Activated B cell treated with CpG ODN at 0.5 μM for 24 hours (primary cell): Measurements from ENCODE around the gene IGHMBP2. TPM values are rescaled to one million over a fixed set of nuclear protein-coding genes. Genes with fewer than 3 reads are reported as not detected.
A peak's percentile ranks its signal among the peaks of the same experiment; 100 is the strongest.

ENCODE experiments used
- ATAC-seq: fragments of 200-7000 bp; cut with Tn5 transposase; one replicate; pipeline ENCODE4 v1.10.0; 2021; ENCODE audit warnings: low read depth, mild to moderate bottlenecking, moderate library complexity
- CTCF ChIA-PET: fragments of 350-600 bp; sonication (Branson Sonifier 250); formaldehyde crosslinking; loops from one replicate; lab custom pipeline; 2021; ENCODE audit warnings: antibody characterized with exemption; lab: Charles Lee
- POLR2A ChIA-PET: fragments of 350-600 bp; sonication (Branson Sonifier 250); formaldehyde crosslinking; loops from one replicate; lab custom pipeline; 2021; ENCODE audit warnings: antibody characterized with exemption; lab: Charles Lee
- DNase-seq: peaks from one replicate; pipeline ENCODE4 v3.0.0; 2022
- H3K27ac Mint-ChIP-seq: one replicate; pipeline ENCODE4 v1.8.0; 2020; ENCODE audit warnings: mixed read lengths
- H3K27me3 Mint-ChIP-seq: one replicate; pipeline ENCODE4 v1.8.0; 2021; ENCODE audit warnings: mixed read lengths
- H3K36me3 Mint-ChIP-seq: one replicate; pipeline ENCODE4 v1.8.0; 2021; ENCODE audit warnings: low read depth, mixed read lengths
- H3K4me1 Mint-ChIP-seq: one replicate; pipeline ENCODE4 v1.8.0; 2021; ENCODE audit warnings: mixed read lengths
- H3K4me3 Mint-ChIP-seq: one replicate; pipeline ENCODE4 v1.8.0; 2020; ENCODE audit warnings: mild to moderate bottlenecking, mixed read lengths
- H3K9me3 Mint-ChIP-seq: one replicate; pipeline ENCODE4 v1.8.0; 2020; ENCODE audit warnings: mixed read lengths
- intact Hi-C: fragments of 100-400 bp; cut with micrococcal nuclease; formaldehyde crosslinking; loops from one replicate; pipeline ENCODE4 v1.15.1; 2024
- total RNA-seq: library from RNA; stranded (reverse); gene quantifications from 2 replicates; pipeline ENCODE4 v1.2.3, GENCODE V29; 2022
- TF ChIP-seq, protein P1 (sequence below): fragments of 200-600 bp; IDR thresholded peaks from one replicate; pipeline ENCODE4 v1.8.0; 2022; ENCODE audit warnings: antibody characterized with exemption, mild to moderate bottlenecking

The IGHMBP2 gene
- total RNA-seq, 1 donor from 2014 or later, result 33.8 TPM

DNA sequence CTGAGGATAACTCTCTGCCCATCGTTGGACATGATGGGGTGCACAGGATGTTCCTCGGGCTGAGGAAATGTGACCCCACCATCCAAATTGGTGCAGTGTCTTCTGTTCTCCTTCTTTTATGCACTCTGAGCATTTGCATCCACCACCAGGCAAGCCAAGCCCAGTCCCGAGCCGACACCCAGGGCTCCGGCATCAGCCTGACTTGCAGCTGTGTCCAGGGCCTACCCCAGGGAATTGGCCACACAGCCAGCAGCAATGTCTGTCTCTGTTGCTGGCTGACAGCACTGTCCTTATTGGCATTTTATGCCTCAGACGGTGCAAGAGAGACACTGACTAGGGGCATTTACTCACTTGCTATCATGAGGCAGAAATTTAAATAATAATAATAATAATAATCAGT lies 36.6 kb upstream of the IGHMBP2 start:
- Mint-ChIP-seq H3K36me3 (no peaks in the 10 kb centered on the region), H3K4me1 (peaks cover 16% of the 10 kb centered on the region), H3K4me3 (no peak overlapping the region), H3K27ac (no peak overlapping the region), H3K27me3 (peaks cover 23% of the 10 kb centered on the region), H3K9me3 (peaks cover 6% of the 10 kb centered on the region)
- ChIA-PET CTCF (no interaction called here), POLR2A (interaction anchor here (0.7 kb wide), 1 partner anchor 28 kb away, joined by 3 read pairs; no protein-coding TSS in a partner anchor)
- intact Hi-C loops, result no loop called here
- TF ChIP-seq, protein P1, sequence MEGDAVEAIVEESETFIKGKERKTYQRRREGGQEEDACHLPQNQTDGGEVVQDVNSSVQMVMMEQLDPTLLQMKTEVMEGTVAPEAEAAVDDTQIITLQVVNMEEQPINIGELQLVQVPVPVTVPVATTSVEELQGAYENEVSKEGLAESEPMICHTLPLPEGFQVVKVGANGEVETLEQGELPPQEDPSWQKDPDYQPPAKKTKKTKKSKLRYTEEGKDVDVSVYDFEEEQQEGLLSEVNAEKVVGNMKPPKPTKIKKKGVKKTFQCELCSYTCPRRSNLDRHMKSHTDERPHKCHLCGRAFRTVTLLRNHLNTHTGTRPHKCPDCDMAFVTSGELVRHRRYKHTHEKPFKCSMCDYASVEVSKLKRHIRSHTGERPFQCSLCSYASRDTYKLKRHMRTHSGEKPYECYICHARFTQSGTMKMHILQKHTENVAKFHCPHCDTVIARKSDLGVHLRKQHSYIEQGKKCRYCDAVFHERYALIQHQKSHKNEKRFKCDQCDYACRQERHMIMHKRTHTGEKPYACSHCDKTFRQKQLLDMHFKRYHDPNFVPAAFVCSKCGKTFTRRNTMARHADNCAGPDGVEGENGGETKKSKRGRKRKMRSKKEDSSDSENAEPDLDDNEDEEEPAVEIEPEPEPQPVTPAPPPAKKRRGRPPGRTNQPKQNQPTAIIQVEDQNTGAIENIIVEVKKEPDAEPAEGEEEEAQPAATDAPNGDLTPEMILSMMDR, result no peak
- DNase-seq, result no peak
- no peak for ATAC-seq

DNA sequence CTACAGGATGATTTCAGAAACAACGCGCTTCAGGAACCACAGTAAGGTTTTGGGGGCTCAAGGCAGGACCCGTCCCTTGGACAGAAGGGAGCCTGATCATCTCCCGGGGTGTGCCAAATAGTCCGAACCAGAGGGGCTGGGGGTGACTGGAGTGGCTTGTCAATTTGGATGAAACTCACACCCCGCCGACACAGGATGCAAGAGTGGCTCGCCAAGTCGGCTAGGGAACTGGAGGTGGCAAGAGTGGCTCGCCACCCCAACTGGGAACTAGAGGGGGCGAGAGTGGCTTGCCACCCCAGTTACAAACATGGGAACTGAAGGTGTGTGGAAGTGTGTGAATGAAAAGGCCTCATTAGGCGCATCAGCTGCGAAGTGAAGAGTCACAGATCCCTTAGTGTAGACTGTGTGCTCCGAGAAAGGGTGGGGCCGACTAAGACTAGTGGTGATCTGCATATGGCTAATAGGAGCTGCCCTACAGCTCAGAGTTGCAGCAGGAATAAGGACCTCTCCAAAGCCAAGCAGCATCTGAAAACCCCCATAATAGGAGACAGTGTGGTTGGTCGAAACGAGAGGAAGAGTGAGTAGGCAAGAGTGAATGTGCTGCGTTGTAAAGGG lies 35.4 kb upstream of the IGHMBP2 start:
- POLR2A ChIA-PET, result no interaction called here

DNA sequence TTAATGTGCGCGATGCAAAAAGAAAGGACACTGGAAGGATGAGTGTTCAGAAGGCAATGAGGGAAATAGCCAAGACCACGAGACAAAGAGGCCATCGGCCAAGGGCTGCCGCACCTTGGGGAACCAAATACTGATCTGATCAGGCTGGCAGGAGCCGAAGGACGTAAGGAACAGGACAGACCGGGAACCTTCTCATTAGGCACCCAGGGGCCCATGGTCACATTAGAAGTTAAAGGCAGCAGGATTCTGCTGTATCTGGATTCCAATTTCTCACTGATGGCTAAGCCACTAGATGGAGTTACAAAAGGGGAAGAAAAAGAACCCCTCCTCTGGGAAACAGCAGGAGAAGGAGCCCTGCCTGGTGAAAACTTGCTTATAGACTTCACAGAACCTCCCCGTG lies 33.2 kb upstream of the IGHMBP2 start:
- TF ChIP-seq, protein P1, result no peak
- H3K36me3 Mint-ChIP-seq, result no peaks in the 10 kb centered on the region
- DNase-seq (no peak), ATAC-seq (no peak)
- H3K4me1 Mint-ChIP-seq, result peaks cover 16% of the 10 kb centered on the region
- ChIA-PET POLR2A (interaction anchor here (0.7 kb wide), 1 partner anchor 16 kb away, joined by 7 read pairs; no protein-coding TSS in a partner anchor), CTCF (no interaction called here)
- peak overlapping the region; percentile 83 for H3K4me3 Mint-ChIP-seq
- no peaks in the 10 kb centered on the region for H3K9me3 Mint-ChIP-seq
- intact Hi-C loops, result no loop called here
- peaks cover 25% of the 10 kb centered on the region for H3K27me3 Mint-ChIP-seq
- H3K27ac Mint-ChIP-seq, result no peak overlapping the region

More for the DNA sequence above, 35.4 kb upstream of the IGHMBP2 start:
- ATAC-seq (no peak), DNase-seq (no peak)
- no peaks in the 10 kb centered on the region for H3K36me3 Mint-ChIP-seq
- H3K4me1 Mint-ChIP-seq, result peaks cover 16% of the 10 kb centered on the region
- H3K27ac Mint-ChIP-seq, result no peak overlapping the region
- intact Hi-C loops, result no loop called here
- peaks cover 3% of the 10 kb centered on the region for H3K9me3 Mint-ChIP-seq
- no peak overlapping the region for H3K4me3 Mint-ChIP-seq
- TF ChIP-seq, protein P1, result no peak
- CTCF ChIA-PET, result no interaction called here
- peaks cover 25% of the 10 kb centered on the region for H3K27me3 Mint-ChIP-seq

DNA sequence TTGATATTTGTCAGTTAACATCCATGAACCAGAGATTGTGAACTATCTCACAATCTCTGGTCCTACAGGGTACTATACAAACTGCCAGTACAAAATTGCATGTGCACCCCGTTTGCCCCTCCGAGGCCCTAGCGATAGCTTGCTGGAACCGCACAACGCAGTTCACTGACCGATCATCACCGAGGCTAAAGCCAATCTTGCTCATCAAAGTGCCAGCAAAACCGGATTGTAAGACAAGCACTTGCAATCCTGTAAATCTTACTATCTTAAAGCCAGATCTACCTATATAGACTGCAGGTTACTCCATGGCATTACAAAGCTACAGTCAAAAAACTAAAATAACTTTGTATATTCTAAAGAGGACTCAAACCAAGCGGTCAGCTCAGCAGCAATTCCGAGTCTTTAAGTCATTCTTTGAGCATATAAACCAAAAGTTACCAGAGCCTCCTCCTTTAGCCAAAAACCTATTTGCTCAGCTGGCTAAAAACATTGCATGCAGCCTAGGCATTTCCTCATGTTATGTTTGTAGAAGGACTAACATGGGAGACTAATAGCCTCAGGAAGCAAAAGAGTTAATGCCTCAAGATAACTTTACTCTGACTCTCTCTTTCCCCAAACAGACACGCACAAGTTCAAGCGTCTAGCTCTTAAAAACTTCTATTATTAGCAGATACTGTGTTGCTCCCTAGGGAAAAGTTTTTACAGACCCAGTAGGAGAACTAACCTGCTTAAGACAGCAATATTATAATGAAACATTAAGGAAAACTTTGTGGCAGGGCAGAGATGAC lies 31.3 kb upstream of the IGHMBP2 start:
- TF ChIP-seq, protein P1, result no peak
- Mint-ChIP-seq H3K4me3 (no peak overlapping the region), H3K9me3 (no peaks in the 10 kb centered on the region), H3K4me1 (peaks cover 16% of the 10 kb centered on the region), H3K27ac (no peak overlapping the region), H3K27me3 (peaks cover 25% of the 10 kb centered on the region), H3K36me3 (no peaks in the 10 kb centered on the region)
- intact Hi-C loops, result no loop called here
- POLR2A ChIA-PET, result no interaction called here
- no peak for ATAC-seq
- CTCF ChIA-PET, result no interaction called here
- no peak for DNase-seq

DNA sequence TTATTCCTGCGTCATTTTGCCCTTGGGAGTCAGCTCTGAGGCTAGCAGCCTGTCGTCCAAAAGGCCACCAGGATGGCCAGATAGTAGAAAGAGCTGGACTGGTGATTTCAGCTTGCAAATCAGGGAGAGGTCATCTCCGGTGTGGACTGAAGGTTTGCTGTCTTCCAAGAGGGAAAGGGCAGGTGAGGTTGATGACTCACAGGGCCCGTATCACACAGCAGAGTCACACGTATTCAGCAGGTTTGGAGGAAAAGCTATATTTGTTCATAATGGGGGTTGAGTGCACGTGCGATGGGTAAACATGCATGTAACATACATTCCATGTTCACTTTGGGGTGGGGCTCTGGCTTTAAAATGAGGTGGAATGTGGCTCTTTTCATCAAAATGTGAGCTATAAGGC lies 25.7 kb upstream of the IGHMBP2 start:
- TF ChIP-seq, protein P1, result no peak
- H3K4me3 Mint-ChIP-seq, result no peak overlapping the region
- ChIA-PET CTCF (no interaction called here), POLR2A (no interaction called here)
- no peak overlapping the region for H3K27ac Mint-ChIP-seq
- no peaks in the 10 kb centered on the region for H3K4me1 Mint-ChIP-seq
- DNase-seq (no peak), ATAC-seq (no peak)
- H3K36me3 Mint-ChIP-seq, result peaks cover 2% of the 10 kb centered on the region
- H3K27me3 Mint-ChIP-seq, result no peaks in the 10 kb centered on the region
- H3K9me3 Mint-ChIP-seq, result no peaks in the 10 kb centered on the region
- intact Hi-C loops, result no loop called here
